WTC11 (cell line): ENCODE data around the gene TRIM69. TPM values are rescaled to one million over a fixed set of nuclear protein-coding genes. Genes with fewer than 3 reads are reported as not detected.

Experiments used
- ATAC-seq: fragments of 200-7000 bp; cut with Tn5 transposase; 2 replicates; pipeline ENCODE4 v1.10.0; 2021; ENCODE audit warnings: mild to moderate bottlenecking, moderate library complexity
- CTCF ChIA-PET: fragments of 300-600 bp; sonication (Branson Sonifier 250); formaldehyde crosslinking; loops from one replicate; lab custom pipeline; 2021; ENCODE audit warnings: antibody characterized with exemption; lab: Charles Lee
- POLR2A ChIA-PET: fragments of 350-600 bp; sonication (Branson Sonifier 250); formaldehyde crosslinking; loops from one replicate; lab custom pipeline; 2021; ENCODE audit warnings: antibody characterized with exemption; lab: Charles Lee
- DNase-seq: peaks from one replicate; pipeline ENCODE4 v3.0.0; 2021; ENCODE audit warnings: low spot score
- H3K27ac Mint-ChIP-seq: 2 replicates; pipeline ENCODE4 v1.8.0; 2021; ENCODE audit warnings: mixed read lengths
- H3K27me3 Mint-ChIP-seq: 2 replicates; pipeline ENCODE4 v1.8.0; 2021; ENCODE audit warnings: low read depth, mild to moderate bottlenecking, moderate library complexity, mixed read lengths
- H3K36me3 Mint-ChIP-seq: 2 replicates; pipeline ENCODE4 v1.8.0; 2021; ENCODE audit warnings: mixed read lengths
- H3K4me1 Mint-ChIP-seq: 2 replicates; pipeline ENCODE4 v1.8.0; 2022; ENCODE audit warnings: mixed read lengths
- H3K4me3 Mint-ChIP-seq: 2 replicates; pipeline ENCODE4 v1.8.0; 2021; ENCODE audit warnings: mild to moderate bottlenecking, moderate library complexity, mixed read lengths
- H3K9me3 Mint-ChIP-seq: 2 replicates; pipeline ENCODE4 v1.8.0; 2021; ENCODE audit warnings: mixed read lengths
- AR ChIP-seq: fragments of 250-450 bp; sonication (Bioruptor Pico); IDR thresholded peaks from 2 replicates; pipeline ENCODE4 v1.9.0; 2021; ENCODE audit warnings: mild to moderate bottlenecking
- ATF3 ChIP-seq: sonication (generic); formaldehyde crosslinking; conservative IDR thresholded peaks from 2 replicates; pipeline ENCODE4 v1.8.1; 2022; ENCODE audit warnings: mild to moderate bottlenecking, missing genetic modification reagents
- CBFB ChIP-seq: sonication (generic); formaldehyde crosslinking; IDR thresholded peaks from 2 replicates; pipeline ENCODE4 v1.8.1; 2022; ENCODE audit warnings: mild to moderate bottlenecking, low read depth, missing genetic modification reagents
- ELF4 ChIP-seq: sonication (generic); formaldehyde crosslinking; IDR thresholded peaks from 2 replicates; pipeline ENCODE4 v1.8.1; 2022; ENCODE audit warnings: low read depth, mild to moderate bottlenecking, moderate library complexity, missing genetic modification reagents
- ERG ChIP-seq: fragments of 250-450 bp; sonication (Bioruptor Pico); IDR thresholded peaks from 2 replicates; pipeline ENCODE4 v1.8.0; 2021; ENCODE audit warnings: mild to moderate bottlenecking
- FOXP4 ChIP-seq: sonication (generic); formaldehyde crosslinking; IDR thresholded peaks from 2 replicates; pipeline ENCODE4 v1.8.0; 2022; ENCODE audit warnings: mild to moderate bottlenecking, missing genetic modification reagents
- GTF2I ChIP-seq: fragments of 250-450 bp; sonication (Bioruptor Pico); conservative IDR thresholded peaks from 2 replicates; pipeline ENCODE4 v1.4.0; 2021; ENCODE audit warnings: mild to moderate bottlenecking
- IRF2 ChIP-seq: sonication (generic); formaldehyde crosslinking; IDR thresholded peaks from 2 replicates; pipeline ENCODE4 v1.8.0; 2022; ENCODE audit warnings: low read depth, missing genetic modification reagents, borderline replicate concordance
- MLX ChIP-seq: sonication (generic); formaldehyde crosslinking; IDR thresholded peaks from 2 replicates; pipeline ENCODE4 v1.8.1; 2023; ENCODE audit warnings: mild to moderate bottlenecking, missing genetic modification reagents, moderate library complexity
- MYBL2 ChIP-seq: sonication (generic); formaldehyde crosslinking; IDR thresholded peaks from 2 replicates; pipeline ENCODE4 v1.8.1; 2023; ENCODE audit warnings: mild to moderate bottlenecking, moderate library complexity, missing genetic modification reagents
- NFATC4 ChIP-seq: fragments of 250-450 bp; sonication (Bioruptor Pico); IDR thresholded peaks from 2 replicates; pipeline ENCODE4 v1.9.0; 2021; ENCODE audit warnings: mild to moderate bottlenecking
- NR2C2 ChIP-seq: sonication (generic); formaldehyde crosslinking; IDR thresholded peaks from 2 replicates; pipeline ENCODE4 v1.8.0; 2022; ENCODE audit warnings: mild to moderate bottlenecking, missing genetic modification reagents
- NR3C1 ChIP-seq: sonication (generic); formaldehyde crosslinking; conservative IDR thresholded peaks from 2 replicates; pipeline ENCODE4 v1.8.1; 2023; ENCODE audit warnings: low read depth, mild to moderate bottlenecking, missing genetic modification reagents
- PREB ChIP-seq: sonication (generic); formaldehyde crosslinking; IDR thresholded peaks from 2 replicates; pipeline ENCODE4 v1.8.1; 2022; ENCODE audit warnings: mild to moderate bottlenecking, missing genetic modification reagents, moderate library complexity, borderline replicate concordance
- SMAD3 ChIP-seq: sonication (generic); formaldehyde crosslinking; IDR thresholded peaks from 2 replicates; pipeline ENCODE4 v1.8.0; 2022; ENCODE audit warnings: missing genetic modification reagents, mild to moderate bottlenecking, borderline replicate concordance
- SP1 ChIP-seq: sonication (generic); formaldehyde crosslinking; conservative IDR thresholded peaks from 2 replicates; pipeline ENCODE4 v1.8.1; 2022; ENCODE audit warnings: missing genetic modification reagents
- TEAD1 ChIP-seq: sonication (generic); formaldehyde crosslinking; IDR thresholded peaks from 2 replicates; pipeline ENCODE4 v1.8.0; 2022; ENCODE audit warnings: mild to moderate bottlenecking, missing genetic modification reagents
- ZBTB21 ChIP-seq: sonication (generic); formaldehyde crosslinking; IDR thresholded peaks from 2 replicates; pipeline ENCODE4 v1.8.1; 2023; ENCODE audit warnings: mild to moderate bottlenecking, missing genetic modification reagents, borderline replicate concordance
- ZBTB43 ChIP-seq: sonication (generic); formaldehyde crosslinking; IDR thresholded peaks from 2 replicates; pipeline ENCODE4 v1.8.1; 2023; ENCODE audit warnings: mild to moderate bottlenecking, missing genetic modification reagents
- ZNF263 ChIP-seq: sonication (generic); formaldehyde crosslinking; IDR thresholded peaks from 2 replicates; pipeline ENCODE4 v1.8.1; 2022; ENCODE audit warnings: low read depth, mild to moderate bottlenecking, moderate library complexity, missing genetic modification reagents
- ZNF317 ChIP-seq: sonication (generic); formaldehyde crosslinking; IDR thresholded peaks from 2 replicates; pipeline ENCODE4 v1.8.1; 2023; ENCODE audit warnings: low read depth, mild to moderate bottlenecking, moderate library complexity, missing genetic modification reagents, borderline replicate concordance
- ZNF396 ChIP-seq: fragments of 250-450 bp; sonication (Bioruptor Pico); IDR thresholded peaks from 2 replicates; pipeline ENCODE4 v1.8.0; 2021; ENCODE audit warnings: mild to moderate bottlenecking, moderate library complexity, borderline replicate concordance
- ZNF423 ChIP-seq: fragments of 250-450 bp; sonication (Bioruptor Pico); IDR thresholded peaks from 2 replicates; pipeline ENCODE4 v2.1.2; 2022; ENCODE audit warnings: mild to moderate bottlenecking, moderate library complexity
- total RNA-seq: library from RNA; stranded (reverse); gene quantifications from 3 replicates; pipeline ENCODE4 v1.2.3, GENCODE V29; 2021

Gene TRIM69
- total RNA-seq, 1 experiment from 2014 or later, result 10.4 TPM

- no peak overlapping the region for H3K4me3 Mint-ChIP-seq
- H3K4me1 Mint-ChIP-seq, result no peaks in the 10 kb centered on the region
- ATAC-seq (no peak), DNase-seq (no peak)
- ChIA-PET POLR2A (no interaction called here), CTCF (interaction anchor here (1.0 to 1.1 kb wide), 2 partner anchors 31 to 43 kb away, joined by 3 to 4 read pairs; partner anchors contain the start of gene SPG11)
- H3K36me3 Mint-ChIP-seq, result no peaks in the 10 kb centered on the region
- H3K9me3 Mint-ChIP-seq, result peaks cover 2% of the 10 kb centered on the region; the same call in 1 of the 2 replicates
- H3K27ac Mint-ChIP-seq, result no peak overlapping the region; the same call in 1 of the 2 replicates
- TF ChIP-seq ZNF263 (no peak), GTF2I (CRISPR knock-in tag) (no peak), SMAD3 (no peak), IRF2 (no peak), ZBTB21 (CRISPR knock-in tag) (no peak), MYBL2 (CRISPR knock-in tag) (no peak), ATF3 (no peak), NFATC4 (CRISPR knock-in tag) (no peak)
- peaks cover 4% of the 10 kb centered on the region; the same call in 1 of the 2 replicates for H3K27me3 Mint-ChIP-seq
Observed at GRCh38 chr15:44694416-44694815, 41.9 kb upstream of the TRIM69 start.

- DNase-seq, result no peak
- TF ChIP-seq ZNF317 (CRISPR knock-in tag) (no peak), ZNF396 (CRISPR knock-in tag) (no peak), CBFB (no peak), NR2C2 (CRISPR knock-in tag) (no peak), PREB (CRISPR knock-in tag) (no peak), FOXP4 (CRISPR knock-in tag) (no peak), ZNF263 (no peak), SP1 (CRISPR knock-in tag) (no peak), ERG (CRISPR knock-in tag) (no peak), ZNF423 (CRISPR knock-in tag) (no peak), NR3C1 (CRISPR knock-in tag) (no peak), AR (CRISPR knock-in tag) (no peak), ELF4 (CRISPR knock-in tag) (no peak), ZBTB43 (CRISPR knock-in tag) (no peak), MLX (CRISPR knock-in tag) (no peak), TEAD1 (CRISPR knock-in tag) (no peak)
Observed at GRCh38 chr15:44695294-44695693, 41.0 kb upstream of the TRIM69 start.

More at GRCh38 chr15:44695294-44695693, 41.0 kb upstream of the TRIM69 start:
- H3K9me3 Mint-ChIP-seq, result peaks cover 7% of the 10 kb centered on the region; the same call in 1 of the 2 replicates
- peaks cover 7% of the 10 kb centered on the region; the same call in 1 of the 2 replicates for H3K27me3 Mint-ChIP-seq
- no peaks in the 10 kb centered on the region for H3K4me1 Mint-ChIP-seq
- no peak for ATAC-seq
- POLR2A ChIA-PET, result no interaction called here
- no peak overlapping the region for H3K27ac Mint-ChIP-seq
- H3K4me3 Mint-ChIP-seq, result no peak overlapping the region
- CTCF ChIA-PET, result interaction anchor here (1.1 kb wide), 1 partner anchor 42 kb away, joined by 3 read pairs; no protein-coding TSS in a partner anchor
- no peaks in the 10 kb centered on the region for H3K36me3 Mint-ChIP-seq
